Bronchial epithelial cell (primary cell): ENCODE results near the gene CCT2. TPM values are rescaled to one million over a fixed set of nuclear protein-coding genes. Genes with fewer than 3 reads are reported as not detected.

Source experiments
- DNase-seq: peaks from one replicate; pipeline ENCODE4 v3.0.0-alpha.2; 2010; ENCODE audit warnings: low read depth
- FAIRE-seq: peaks from 2 replicates; lab custom pipeline; 2011; peaks lifted over from hg19 to GRCh38; lab: Jason Lieb, UNC
- H3K27me3 ChIP-seq: 2 replicates; pipeline ENCODE4 v1.5.1; 2011; ENCODE audit warnings: low read length; ENCODE audit not compliant: control insufficient read depth, insufficient read depth
- H3K36me3 ChIP-seq: 2 replicates; pipeline ENCODE4 v1.5.1; 2011; ENCODE audit warnings: low read length; ENCODE audit not compliant: control insufficient read depth, insufficient read depth
- H3K4me3 ChIP-seq: 2 replicates; pipeline ENCODE4 v1.5.1; 2011; ENCODE audit warnings: mild to moderate bottlenecking, low read depth, low read length, control low read depth
- CTCF ChIP-seq: IDR thresholded peaks from 2 replicates; pipeline ENCODE4 v1.5.1; 2011; ENCODE audit warnings: mild to moderate bottlenecking, moderate library complexity, low read length, control low read depth, inconsistent platforms; ENCODE audit not compliant: insufficient read depth, severe bottlenecking
- total RNA-seq: library from RNA; depleted of rRNA; stranded (reverse); fragments of >200 nt; gene quantifications from 2 replicates; pipeline ENCODE4 v1.2.1, GENCODE V29; 2014

The CCT2 gene
- total RNA-seq, 1 donor from 2014 or later, result 235 TPM

- FAIRE-seq (no peak), DNase-seq (no peak)
- no peaks in the 10 kb centered on the region for H3K27me3 ChIP-seq
- H3K36me3 ChIP-seq, result no peaks in the 10 kb centered on the region
- TF ChIP-seq CTCF, result no peak
- H3K4me3 ChIP-seq, result no peak overlapping the region
Observed at GRCh38 chr12:69548687-69549086, 36.6 kb upstream of the CCT2 start.

GRCh38 chr12:69550569-69551350 lies 34.5 kb upstream of the CCT2 start:
- H3K27me3 ChIP-seq, result no peaks in the 10 kb centered on the region
- FAIRE-seq, result no peak
- no peak for DNase-seq
- no peak for TF ChIP-seq CTCF
- no peak overlapping the region for H3K4me3 ChIP-seq
- H3K36me3 ChIP-seq, result no peaks in the 10 kb centered on the region

GRCh38 chr12:69553628-69554248 lies 31.5 kb upstream of the CCT2 start:
- Histone ChIP-seq H3K4me3 (no peak overlapping the region), H3K36me3 (no peaks in the 10 kb centered on the region), H3K27me3 (no peaks in the 10 kb centered on the region)
- no peak for TF ChIP-seq CTCF
- DNase-seq (peak; percentile 87), FAIRE-seq (no peak)

GRCh38 chr12:69555461-69555860 lies 29.8 kb upstream of the CCT2 start:
- peak; percentile 70 for DNase-seq

GRCh38 chr12:69556383-69556782 lies 28.9 kb upstream of the CCT2 start:
- no peaks in the 10 kb centered on the region for H3K27me3 ChIP-seq
- FAIRE-seq (no peak), DNase-seq (no peak)
- no peak overlapping the region for H3K4me3 ChIP-seq
- no peak for TF ChIP-seq CTCF
- no peaks in the 10 kb centered on the region for H3K36me3 ChIP-seq

More at GRCh38 chr12:69555461-69555860, 29.8 kb upstream of the CCT2 start:
- FAIRE-seq, result no peak
- Histone ChIP-seq H3K4me3 (no peak overlapping the region), H3K27me3 (no peaks in the 10 kb centered on the region), H3K36me3 (no peaks in the 10 kb centered on the region)
- no peak for TF ChIP-seq CTCF
